SU-DHL-6 (cell line): ENCODE data around the gene OGFOD2.

Experiments
- H2AFZ ChIP-seq: fragments of 200-600 bp; sonication (generic); 2 replicates; pipeline ENCODE4 v1.6.1; 2014; ENCODE audit warnings: low read depth, mild to moderate bottlenecking, moderate library complexity, mixed read lengths, antibody characterized with exemption, low read length; ENCODE audit not compliant: severe bottlenecking
- H3F3A ChIP-seq: fragments of 200-600 bp; shearing (Covaris generic); 2 replicates; pipeline ENCODE4 v1.6.0; 2016; ENCODE audit warnings: antibody characterized with exemption, mild to moderate bottlenecking; ENCODE audit not compliant: insufficient read depth
- H3K27ac ChIP-seq: fragments of 200-600 bp; sonication (generic); 2 replicates; pipeline ENCODE4 v1.5.1; 2016; ENCODE audit warnings: low read depth, mild to moderate bottlenecking, low read length, moderate library complexity, mixed read lengths
- H3K27me3 ChIP-seq: fragments of 200-600 bp; sonication (generic), shearing (Covaris generic); 2 replicates; pipeline ENCODE4 v1.6.0; 2014; ENCODE audit warnings: mild to moderate bottlenecking, low read length
- H3K36me3 ChIP-seq: fragments of 200-600 bp; sonication (generic); 2 replicates; pipeline ENCODE4 v1.6.1; 2014; ENCODE audit warnings: mild to moderate bottlenecking, low read length, mixed read lengths
- H3K4me2 ChIP-seq: fragments of 300-600, 200-600 bp; shearing (Covaris generic), sonication (generic); 2 replicates; pipeline ENCODE4 v1.6.0; 2014; ENCODE audit warnings: low read length, low read depth, mild to moderate bottlenecking; ENCODE audit not compliant: poor library complexity, severe bottlenecking
- H3K4me3 ChIP-seq: fragments of 200-600 bp; sonication (generic); 2 replicates; pipeline ENCODE4 v1.5.1; 2014; ENCODE audit warnings: antibody characterized with exemption, low read length, mild to moderate bottlenecking, mixed read lengths; ENCODE audit not compliant: insufficient read depth, poor library complexity, severe bottlenecking
- H3K79me2 ChIP-seq: fragments of 200-600 bp; sonication (generic); 2 replicates; pipeline ENCODE4 v1.6.1; 2014; ENCODE audit warnings: mild to moderate bottlenecking, low read length, moderate library complexity; ENCODE audit not compliant: insufficient read depth
- H3K9ac ChIP-seq: fragments of 200-600 bp; sonication (generic); 2 replicates; pipeline ENCODE4 v1.7.0; 2014; ENCODE audit warnings: mild to moderate bottlenecking, low read length
- H3K9me2 ChIP-seq: fragments of 200-600 bp; sonication (generic); replicated peaks from 2 replicates; pipeline ENCODE4 v1.6.1; 2014; ENCODE audit warnings: low read length; ENCODE audit not compliant: insufficient read depth
- H3K9me3 ChIP-seq: fragments of 200-600 bp; sonication (generic); 2 replicates; pipeline ENCODE4 v1.6.1; 2014; ENCODE audit warnings: low read length, mixed read lengths; ENCODE audit not compliant: insufficient read depth
- H4K20me1 ChIP-seq: fragments of 200-600 bp; sonication (generic); 2 replicates; pipeline ENCODE4 v1.6.1; 2014; ENCODE audit warnings: low read depth, mild to moderate bottlenecking, antibody characterized with exemption, low read length, moderate library complexity, mixed read lengths
- CTCF ChIP-seq: fragments of 200-600 bp; sonication (generic); IDR thresholded peaks from one replicate; pipeline ENCODE4 v1.5.1; 2017; ENCODE audit warnings: antibody characterized with exemption, mild to moderate bottlenecking, low read length, moderate library complexity; ENCODE audit not compliant: insufficient read depth, poor library complexity, severe bottlenecking
- EZH2phosphoT487 ChIP-seq: fragments of 200-600 bp; sonication (generic), shearing (Covaris generic); conservative IDR thresholded peaks from 2 replicates; pipeline ENCODE4 v1.6.1; 2018; ENCODE audit warnings: mild to moderate bottlenecking, antibody characterized with exemption, low read length, moderate library complexity, mixed read lengths

OGFOD2 gene

GRCh38 chr12:123004287-123004686, 29.2 kb downstream of the OGFOD2 start:
- Histone ChIP-seq H3K9me2 (no peaks in the 10 kb centered on the region), H3K36me3 (no peaks in the 10 kb centered on the region), H4K20me1 (no peaks in the 10 kb centered on the region), H3K79me2 (no peaks in the 10 kb centered on the region), H2AFZ (no peak overlapping the region), H3K4me2 (no peak overlapping the region), H3K9ac (no peak overlapping the region), H3K9me3 (no peaks in the 10 kb centered on the region), H3K27ac (no peak overlapping the region), H3K4me3 (no peak overlapping the region), H3F3A (no peaks in the 10 kb centered on the region), H3K27me3 (no peaks in the 10 kb centered on the region)
- no peak for TF ChIP-seq CTCF
- no peak for TF ChIP-seq EZH2phosphoT487

GRCh38 chr12:123005081-123005626, 30.1 kb downstream of the OGFOD2 start:
- no peaks in the 10 kb centered on the region for H3F3A ChIP-seq
- TF ChIP-seq CTCF: no peak
- no peak for TF ChIP-seq EZH2phosphoT487
- no peak overlapping the region for H2AFZ ChIP-seq
- no peak overlapping the region for H3K4me3 ChIP-seq
- no peaks in the 10 kb centered on the region for H3K79me2 ChIP-seq
- no peak overlapping the region for H3K4me2 ChIP-seq
- no peaks in the 10 kb centered on the region for H4K20me1 ChIP-seq
- no peaks in the 10 kb centered on the region for H3K27me3 ChIP-seq
- H3K9me2 ChIP-seq: no peaks in the 10 kb centered on the region
- no peak overlapping the region for H3K9ac ChIP-seq
- no peak overlapping the region for H3K27ac ChIP-seq
- no peaks in the 10 kb centered on the region for H3K36me3 ChIP-seq
- no peaks in the 10 kb centered on the region for H3K9me3 ChIP-seq

GRCh38 chr12:123006977-123007376, 31.9 kb downstream of the OGFOD2 start:
- Histone ChIP-seq H3K9me3 (no peaks in the 10 kb centered on the region), H3K27ac (no peak overlapping the region), H3F3A (no peaks in the 10 kb centered on the region), H3K4me2 (no peak overlapping the region), H3K79me2 (no peaks in the 10 kb centered on the region), H2AFZ (no peak overlapping the region), H3K9me2 (no peaks in the 10 kb centered on the region), H3K36me3 (no peaks in the 10 kb centered on the region), H3K9ac (no peak overlapping the region), H4K20me1 (no peaks in the 10 kb centered on the region), H3K4me3 (no peak overlapping the region), H3K27me3 (no peaks in the 10 kb centered on the region)
- TF ChIP-seq EZH2phosphoT487 (no peak), CTCF (no peak)
